GM12892 (cell line): ENCODE data around the gene NDUFB2.
A peak's percentile ranks its signal among the peaks of the same experiment; 100 is the strongest.
"Not testable (repeated sequence)": the region's sequence is repeated elsewhere in the genome, so short reads cannot be mapped to it uniquely, and the experiment has no call there.

Experiments
- DNase-seq: peaks from one replicate; pipeline ENCODE4 v3.0.0; 2011; ENCODE audit not compliant: insufficient read length
- FAIRE-seq: peaks from 2 replicates; lab custom pipeline; 2011; peaks lifted over from hg19 to GRCh38; lab: Jason Lieb, UNC
- POLR2A ChIP-seq: IDR thresholded peaks from 2 replicates; pipeline ENCODE4 v1.6.1; 2011; ENCODE audit warnings: low read depth, low read length, control low read depth
- POLR2AphosphoS5 ChIP-seq: IDR thresholded peaks from 2 replicates; pipeline ENCODE4 v1.6.1; 2011; ENCODE audit warnings: low read depth, low read length, control low read depth
- TAF1 ChIP-seq: IDR thresholded peaks from 2 replicates; pipeline ENCODE4 v1.6.1; 2011; ENCODE audit warnings: low read depth, mild to moderate bottlenecking, control low read depth, low read length, borderline replicate concordance

NDUFB2 gene

GRCh38 chr7:140674356-140674800 is 22.1 kb upstream of the NDUFB2 start:
- no peak for TF ChIP-seq POLR2AphosphoS5
- TF ChIP-seq TAF1, result no peak
- TF ChIP-seq POLR2A, result no peak
- FAIRE-seq (peak; percentile 48), DNase-seq (peak; percentile 43)

GRCh38 chr7:140674899-140675701 is 21.4 kb upstream of the NDUFB2 start:
- no peak for DNase-seq
- peak; percentile 71 for FAIRE-seq
- TF ChIP-seq POLR2A (no peak), TAF1 (no peak), POLR2AphosphoS5 (no peak)

- FAIRE-seq, result no peak
These were observed 20.8 kb upstream of the NDUFB2 start for GRCh38 chr7:140675726-140676125.

GRCh38 chr7:140676306-140676705 is 20.2 kb upstream of the NDUFB2 start:
- FAIRE-seq (peak; percentile 95), DNase-seq (no peak)
- TF ChIP-seq POLR2A, result no peak
- no peak for TF ChIP-seq POLR2AphosphoS5
- TF ChIP-seq TAF1, result no peak

More at GRCh38 chr7:140675726-140676125, 20.8 kb upstream of the NDUFB2 start:
- DNase-seq, result no peak
- no peak for TF ChIP-seq TAF1
- no peak for TF ChIP-seq POLR2A
- TF ChIP-seq POLR2AphosphoS5, result no peak

- DNase-seq, FAIRE-seq: not testable (repeated sequence)
These were observed 19.6 kb upstream of the NDUFB2 start for GRCh38 chr7:140676956-140677355.

- no peak for TF ChIP-seq POLR2A
- TF ChIP-seq TAF1, result no peak
- no peak for TF ChIP-seq POLR2AphosphoS5
- FAIRE-seq (no peak), DNase-seq (no peak)
These were observed 19.0 kb upstream of the NDUFB2 start for GRCh38 chr7:140677496-140677895.

- no peak for FAIRE-seq
- DNase-seq, result no peak
- no peak for TF ChIP-seq TAF1
These were observed 18.3 kb upstream of the NDUFB2 start for GRCh38 chr7:140678081-140678815.

- no peak for TF ChIP-seq TAF1
- TF ChIP-seq POLR2A, result no peak
- no peak for TF ChIP-seq POLR2AphosphoS5
- no peak for DNase-seq
- no peak for FAIRE-seq
These were observed 17.7 kb upstream of the NDUFB2 start for GRCh38 chr7:140678816-140679130.

GRCh38 chr7:140679186-140679585 is 17.3 kb upstream of the NDUFB2 start:
- DNase-seq, result no peak
- FAIRE-seq, result no peak
- TF ChIP-seq TAF1, result no peak
- no peak for TF ChIP-seq POLR2A
- TF ChIP-seq POLR2AphosphoS5, result no peak

GRCh38 chr7:140680886-140681285 is 15.6 kb upstream of the NDUFB2 start:
- TF ChIP-seq TAF1 (no peak), POLR2A (no peak), POLR2AphosphoS5 (no peak)
- DNase-seq (no peak), FAIRE-seq (no peak)

- no peak for DNase-seq
- TF ChIP-seq TAF1, result no peak
- no peak for TF ChIP-seq POLR2AphosphoS5
- TF ChIP-seq POLR2A, result no peak
- no peak for FAIRE-seq
These were observed 14.7 kb upstream of the NDUFB2 start for GRCh38 chr7:140681766-140682165.

GRCh38 chr7:140683657-140684056 is 12.9 kb upstream of the NDUFB2 start:
- FAIRE-seq (no peak), DNase-seq (no peak)
- no peak for TF ChIP-seq TAF1
- no peak for TF ChIP-seq POLR2AphosphoS5
- TF ChIP-seq POLR2A, result no peak
